ENCODE results near the gene PPP1R1B. TPM values are rescaled to one million over a fixed set of nuclear protein-coding genes. Genes with fewer than 3 reads are reported as not detected.

PPP1R1B gene
- total RNA-seq, 2 experiments from 2014 or later = not detected

- DNase-seq = no peak
- H3K27me3 Mint-ChIP-seq = no peaks in the 10 kb centered on the region
- POLR2A ChIA-PET = no interaction called here
- H3K4me1 Mint-ChIP-seq = peaks cover 40% of the 10 kb centered on the region
- H3K4me3 Mint-ChIP-seq = no peak overlapping the region
- H3K36me3 Mint-ChIP-seq (ENCODE audit: low read depth) = peaks cover 22% of the 10 kb centered on the region
- CTCF ChIA-PET = interaction anchor here (1.0 to 1.3 kb wide), 2 partner anchors 50 to 177 kb away, joined by 3 to 4 read pairs; no protein-coding TSS in a partner anchor
- no peak overlapping the region for H3K27ac Mint-ChIP-seq
- H3K9me3 Mint-ChIP-seq = no peaks in the 10 kb centered on the region
Observed at GRCh38 chr17:39684369-39685192, 57.8 kb downstream of the PPP1R1B start.

Other genes with a start within 250 kb of the PPP1R1B start
- 10 to 100 TPM; 17.5 to 18.4 TPM for gene FBXL20, start 225.3 kb upstream of the PPP1R1B start, total RNA-seq
- gene MED1, start 175.7 kb upstream of the PPP1R1B start, total RNA-seq = 10 to 100 TPM; 51.0 to 51.9 TPM
- 10 to 100 TPM; 68.1 to 70.7 TPM for gene CDK12, start 165.5 kb upstream of the PPP1R1B start, total RNA-seq
- gene NEUROD2, start 19.0 kb upstream of the PPP1R1B start, total RNA-seq = not detected
- 10 to 100 TPM; 72.0 to 73.7 TPM for gene STARD3, start 10.2 kb downstream of the PPP1R1B start, total RNA-seq
- gene TCAP, start 38.4 kb downstream of the PPP1R1B start, total RNA-seq = 1 to 10 TPM; 1.3 to 1.5 TPM
- gene PNMT, start 41.5 kb downstream of the PPP1R1B start, total RNA-seq = not detected
- 10 to 100 TPM; 14.0 to 14.2 TPM for gene PGAP3, start 61.1 kb downstream of the PPP1R1B start, total RNA-seq
- 1 to 10 TPM; 5.1 to 6.0 TPM for gene ERBB2, start 73.1 kb downstream of the PPP1R1B start, total RNA-seq
- gene MIEN1, start 103.6 kb downstream of the PPP1R1B start, total RNA-seq = 10 to 100 TPM; 40.1 to 45.1 TPM
- gene GRB7, start 111.0 kb downstream of the PPP1R1B start, total RNA-seq = under 1 TPM; 0.30 to 0.40 TPM
- 10 to 100 TPM; 37.9 to 38.2 TPM for gene IKZF3, start 237.4 kb downstream of the PPP1R1B start, total RNA-seq
- gene ZPBP2, start 241.2 kb downstream of the PPP1R1B start, total RNA-seq = not detected

Measured in activated CD4-positive, alpha-beta memory T cell treated with anti-CD3 and anti-CD28 coated beads, Interleukin-2, amount 10 ng/mL, durations not matched to agents 7 days and 5 days (primary cell).